Sigmoid colon (tissue), 4 donors: ENCODE results near the gene CASQ2.

Experiments
- CTCF ChIP-seq, 4 experiments: fragments of 450-650 bp in 3 of 4; fragments of 200-600 bp in 1 of 4; IDR thresholded peaks; one replicate each; pipeline ENCODE4 v1.5.1; 2016 to 2019; ENCODE audit warnings: antibody characterized with exemption in 4 of 4, mild to moderate bottlenecking in 3 of 4, moderate library complexity in 2 of 4
- EP300 ChIP-seq, 4 donors: sonication (generic); formaldehyde crosslinking; IDR thresholded peaks; one replicate each; pipeline ENCODE4 v1.6.1; 2017; ENCODE audit warnings: antibody characterized with exemption in 4 of 4
- POLR2A ChIP-seq, 2 donors: fragments of 450-650 bp; IDR thresholded peaks; one replicate each; pipeline ENCODE4 v1.6.1; 2016; ENCODE audit warnings: antibody characterized with exemption in 2 of 2, mild to moderate bottlenecking in 2 of 2, moderate library complexity in 2 of 2
- POLR2AphosphoS5 ChIP-seq, 4 donors: sonication (generic); formaldehyde crosslinking; IDR thresholded peaks; one replicate each; pipeline ENCODE4 v1.6.1; 2017; ENCODE audit warnings: antibody characterized with exemption in 4 of 4

DNA sequence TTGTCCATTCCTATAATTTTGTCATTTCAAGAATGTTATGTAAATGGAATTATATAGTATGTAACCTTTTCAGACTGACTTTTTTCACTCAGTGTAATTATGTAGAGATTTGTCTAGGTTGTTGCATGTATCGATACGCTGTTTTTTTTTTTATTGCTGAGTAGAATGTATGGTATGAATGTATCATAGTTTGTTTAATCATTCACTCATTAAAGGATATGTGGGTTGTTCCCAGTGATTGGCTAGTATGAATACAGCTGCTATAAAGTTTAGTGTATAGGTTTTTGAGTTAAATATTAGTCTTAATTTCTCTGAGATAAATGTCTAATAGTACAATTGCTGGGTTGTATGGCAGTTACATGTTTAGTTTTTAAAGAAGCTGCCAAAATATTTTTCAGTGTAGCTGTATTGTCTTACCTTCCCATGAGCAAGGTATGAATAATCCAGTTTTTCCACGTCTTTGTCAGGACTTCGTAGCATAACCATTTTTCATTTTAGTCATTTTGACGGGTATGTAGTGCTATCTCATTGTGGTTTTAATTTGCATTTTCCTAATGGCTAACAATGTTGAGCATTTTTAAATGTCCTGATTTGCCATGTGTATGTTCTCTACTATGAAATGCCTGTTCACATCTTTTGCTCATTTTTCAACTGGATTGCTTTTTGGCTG is 22.4 kb downstream of the CASQ2 start:
- TF ChIP-seq CTCF (IDR thresholded peaks at IDR 0.05) (no peak), EP300 (IDR thresholded peaks at IDR 0.05) (no peak), POLR2A (IDR thresholded peaks at IDR 0.05) (no peak), POLR2AphosphoS5 (IDR thresholded peaks at IDR 0.05) (no peak)
